Endothelial cell (in vitro differentiated cells): ENCODE measurements around the gene ZFHX3. TPM values are rescaled to one million over a fixed set of nuclear protein-coding genes. Genes with fewer than 3 reads are reported as not detected.

Experiments
- DNase-seq: peaks from one replicate; pipeline ENCODE4 v3.0.0; 2021; ENCODE audit warnings: low spot score
- H3K27ac Mint-ChIP-seq: one replicate; pipeline ENCODE4 v1.8.0; 2021; ENCODE audit warnings: mixed read lengths, inconsistent platforms; ENCODE audit not compliant: unreplicated experiment
- H3K27me3 Mint-ChIP-seq: one replicate; pipeline ENCODE4 v1.8.0; 2021; ENCODE audit warnings: mild to moderate bottlenecking, moderate library complexity, mixed read lengths, inconsistent platforms; ENCODE audit not compliant: unreplicated experiment
- H3K36me3 Mint-ChIP-seq: one replicate; pipeline ENCODE4 v1.8.0; 2021; ENCODE audit warnings: mild to moderate bottlenecking, low read depth, mixed read lengths, inconsistent platforms; ENCODE audit not compliant: unreplicated experiment
- H3K4me1 Mint-ChIP-seq: one replicate; pipeline ENCODE4 v1.8.0; 2021; ENCODE audit warnings: mild to moderate bottlenecking, mixed read lengths, inconsistent platforms; ENCODE audit not compliant: unreplicated experiment
- H3K4me3 Mint-ChIP-seq: one replicate; pipeline ENCODE4 v1.8.0; 2021; ENCODE audit warnings: mild to moderate bottlenecking, mixed read lengths, inconsistent platforms; ENCODE audit not compliant: unreplicated experiment
- H3K9me3 Mint-ChIP-seq: one replicate; pipeline ENCODE4 v1.8.0; 2021; ENCODE audit warnings: mixed read lengths, inconsistent platforms; ENCODE audit not compliant: unreplicated experiment
- CTCF ChIP-seq: fragments of 200-600 bp; sonication (generic); IDR thresholded peaks from one replicate; pipeline ENCODE4 v1.5.0; 2021; ENCODE audit warnings: antibody characterized with exemption; ENCODE audit not compliant: unreplicated experiment
- total RNA-seq: library from RNA; stranded (reverse); fragmentation: NEBNext Ultra II Directional; extraction: Animal tissue kit (Norgen Biotek cat#: 25700); gene quantifications from one replicate; pipeline ENCODE4 v1.2.1, GENCODE V29; 2021; ENCODE audit not compliant: unreplicated experiment

The ZFHX3 gene
- total RNA-seq, 1 donor from 2014 or later = 17.7 TPM

DNA sequence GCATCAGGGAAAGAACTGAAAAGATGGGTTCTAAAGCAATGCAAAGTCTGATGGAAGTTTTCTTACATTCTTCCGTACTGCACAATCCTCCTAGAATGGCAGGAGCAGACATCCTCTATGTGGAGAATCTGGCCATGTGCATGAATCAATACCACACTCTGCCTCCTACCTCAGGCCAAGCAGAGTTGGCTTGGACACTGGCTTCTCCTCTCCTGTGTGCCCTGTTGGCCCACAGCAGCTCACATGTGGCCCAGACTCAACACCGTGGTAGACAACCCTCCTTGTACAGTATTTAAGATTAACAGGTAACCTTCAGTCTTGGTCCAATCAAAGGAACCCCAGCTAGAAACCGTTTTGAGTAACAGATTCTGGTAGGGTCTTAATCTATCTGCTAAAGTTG, 101.9 kb downstream of the ZFHX3 start:
- H3K27me3 Mint-ChIP-seq = peaks cover 2% of the 10 kb centered on the region
- H3K9me3 Mint-ChIP-seq = no peaks in the 10 kb centered on the region
- H3K36me3 Mint-ChIP-seq = peaks cover 27% of the 10 kb centered on the region
- H3K4me1 Mint-ChIP-seq = peaks cover 5% of the 10 kb centered on the region
- no peak overlapping the region for H3K4me3 Mint-ChIP-seq
- no peak for TF ChIP-seq CTCF
- no peak for DNase-seq
- no peak overlapping the region for H3K27ac Mint-ChIP-seq

DNA sequence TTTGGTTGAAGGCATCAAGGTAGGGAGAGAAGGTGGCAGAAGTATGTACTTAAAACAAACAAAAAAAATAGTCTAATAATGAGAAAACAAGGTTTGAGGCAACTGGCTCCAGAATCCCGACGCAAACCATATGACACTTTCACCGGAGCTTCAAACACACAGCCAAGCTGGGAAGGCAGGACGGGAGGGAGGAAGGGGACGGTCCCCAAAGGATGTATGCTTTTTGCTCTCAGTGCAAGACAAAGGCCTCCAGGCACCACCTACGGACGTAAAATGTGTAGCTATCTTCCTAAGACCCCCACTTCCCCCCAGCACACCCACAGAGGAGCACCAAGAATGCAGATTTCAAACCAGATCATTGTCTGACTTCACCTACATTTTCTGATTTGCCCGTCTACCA, 102.3 kb downstream of the ZFHX3 start:
- TF ChIP-seq CTCF = no peak
- Mint-ChIP-seq H3K27me3 (peaks cover 2% of the 10 kb centered on the region), H3K9me3 (no peaks in the 10 kb centered on the region), H3K4me3 (no peak overlapping the region), H3K36me3 (peaks cover 22% of the 10 kb centered on the region), H3K27ac (no peak overlapping the region), H3K4me1 (peaks cover 5% of the 10 kb centered on the region)
- DNase-seq = no peak

DNA sequence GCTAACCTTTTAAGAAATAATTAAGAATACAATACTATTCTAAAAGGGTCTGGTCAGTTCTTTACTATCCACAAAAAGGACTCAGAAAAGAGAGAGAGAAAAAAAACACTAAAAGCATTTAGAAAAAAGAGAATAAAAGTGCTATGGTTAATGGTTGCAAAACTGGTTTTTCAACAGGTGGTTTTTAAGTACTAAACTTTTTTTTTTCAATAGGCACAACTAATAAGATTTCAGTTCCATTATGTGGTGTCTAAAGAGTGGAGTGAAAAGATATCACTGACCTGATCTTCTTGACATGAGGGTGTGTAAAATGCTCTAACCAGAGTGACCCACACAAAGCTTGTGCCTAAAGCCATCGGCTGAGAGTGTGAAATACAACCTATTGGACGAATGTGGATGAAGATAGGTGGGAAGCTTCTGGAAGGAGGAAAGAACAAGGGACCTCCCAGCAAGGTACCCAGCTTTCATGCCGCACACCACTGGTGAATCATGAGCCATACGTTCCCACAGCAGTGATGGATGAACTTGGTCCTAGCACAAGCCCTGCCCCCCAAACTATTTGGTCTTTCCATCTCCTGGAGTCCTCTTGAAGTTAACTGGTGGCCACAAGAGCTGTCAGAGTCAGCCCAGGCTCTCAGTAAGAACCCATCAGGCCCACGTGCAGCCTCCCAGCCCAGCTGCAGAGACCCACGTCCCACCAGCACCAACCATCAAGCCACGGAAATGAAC, 103.0 kb downstream of the ZFHX3 start:
- TF ChIP-seq CTCF = no peak
- Mint-ChIP-seq H3K4me1 (peaks cover 5% of the 10 kb centered on the region), H3K27me3 (peaks cover 1% of the 10 kb centered on the region), H3K36me3 (peaks cover 15% of the 10 kb centered on the region), H3K9me3 (no peaks in the 10 kb centered on the region), H3K27ac (no peak overlapping the region), H3K4me3 (no peak overlapping the region)
- DNase-seq = no peak

DNA sequence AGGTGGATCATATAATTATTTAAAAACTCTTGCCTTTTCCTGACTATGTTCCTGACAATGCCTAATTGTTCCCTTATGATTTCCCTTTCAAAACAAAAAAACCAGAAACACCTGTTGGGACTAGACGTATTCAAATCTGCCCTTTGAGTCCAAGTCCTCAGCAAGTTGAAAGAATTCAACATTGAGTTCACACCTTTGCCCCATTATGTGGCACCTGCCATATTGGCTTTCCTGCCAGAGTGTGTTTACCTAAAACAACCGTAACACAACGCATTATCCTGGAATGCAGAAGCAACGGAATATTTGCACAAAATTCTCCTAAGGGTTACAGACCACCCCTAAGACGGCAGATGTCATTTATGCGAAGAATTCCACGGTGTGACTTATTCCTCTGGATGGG, 105.9 kb downstream of the ZFHX3 start:
- peaks cover 4% of the 10 kb centered on the region for H3K36me3 Mint-ChIP-seq
- no peak overlapping the region for H3K4me3 Mint-ChIP-seq
- H3K9me3 Mint-ChIP-seq = no peaks in the 10 kb centered on the region
- H3K4me1 Mint-ChIP-seq = peaks cover 15% of the 10 kb centered on the region
- no peak overlapping the region for H3K27ac Mint-ChIP-seq
- no peak for DNase-seq
- TF ChIP-seq CTCF = no peak
- peaks cover 6% of the 10 kb centered on the region for H3K27me3 Mint-ChIP-seq

- TF ChIP-seq CTCF = no peak
- DNase-seq = no peak
- no peaks in the 10 kb centered on the region for H3K9me3 Mint-ChIP-seq
- peaks cover 8% of the 10 kb centered on the region for H3K27me3 Mint-ChIP-seq
- H3K36me3 Mint-ChIP-seq = peaks cover 5% of the 10 kb centered on the region
- H3K27ac Mint-ChIP-seq = no peak overlapping the region
- no peak overlapping the region for H3K4me3 Mint-ChIP-seq
- H3K4me1 Mint-ChIP-seq = peaks cover 22% of the 10 kb centered on the region
Measured at GRCh38 chr16:72940886-72941285, 107.0 kb downstream of the ZFHX3 start.
